ENCODE results near the gene TBC1D8.

The TBC1D8 gene

DNA sequence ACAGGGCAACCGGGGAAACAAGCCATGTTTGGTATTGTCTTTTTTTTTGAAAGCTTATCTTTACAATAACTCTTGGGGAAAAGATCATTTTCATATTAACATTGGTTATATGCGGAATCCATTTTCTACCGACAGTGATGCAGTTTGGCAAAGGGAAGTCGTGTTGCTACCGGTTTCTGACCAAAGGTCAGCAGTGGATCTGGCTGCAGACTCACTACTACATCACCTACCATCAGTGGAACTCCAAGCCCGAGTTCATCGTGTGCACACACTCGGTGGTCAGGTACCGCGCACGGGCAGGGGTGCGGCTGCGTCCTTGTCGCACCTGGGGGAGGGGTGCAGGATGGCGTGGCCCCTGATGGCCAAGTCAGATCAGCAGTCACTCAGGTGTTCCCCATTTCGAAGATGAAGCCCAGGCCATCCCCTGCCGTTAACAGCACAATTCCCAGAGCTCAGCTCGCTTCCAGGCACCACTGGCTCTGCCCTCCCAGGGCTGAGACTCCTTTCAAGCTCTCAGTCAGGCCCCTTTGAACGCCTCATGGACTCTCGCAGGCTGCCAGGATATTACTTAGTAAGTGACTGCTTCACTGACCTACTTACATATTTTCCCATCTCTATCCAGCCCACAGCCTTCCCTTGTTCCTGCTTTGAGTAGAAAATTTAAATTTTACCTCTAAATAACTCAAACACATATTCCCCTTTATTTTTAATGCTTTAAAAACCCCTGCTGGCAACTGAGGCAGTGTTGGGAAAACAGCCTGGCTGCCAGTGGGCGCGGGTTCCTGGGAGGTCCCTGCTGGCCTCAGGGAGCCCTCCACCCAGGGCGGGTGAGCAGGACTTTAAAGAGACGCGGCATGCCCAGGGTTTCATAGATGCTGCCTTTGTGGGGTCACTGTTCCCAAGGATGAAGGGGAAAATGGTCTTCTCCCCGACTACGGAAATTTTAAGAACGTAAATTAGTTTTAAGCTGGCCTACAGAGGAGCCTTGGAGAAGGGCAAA lies 182.7 kb downstream of the TBC1D8 start:
- in situ Hi-C loops (cut with HindIII; ENCODE audit: low sequenced_read_pairs): no loop called here
- DNase-seq (ENCODE audit: low read depth, low spot score): no peak
- no peak for TF ChIP-seq CTCF (IDR thresholded peaks at IDR 0.05; ENCODE audit: low read depth, low read length)

GRCh38 chr2:100967716-100968115 lies 183.5 kb downstream of the TBC1D8 start:
- TF ChIP-seq CTCF (IDR thresholded peaks at IDR 0.05; ENCODE audit: low read depth, low read length): no peak
- DNase-seq (ENCODE audit: low read depth, low spot score): no peak
- in situ Hi-C loops (cut with HindIII; ENCODE audit: low sequenced_read_pairs): no loop called here
- H3K4me3 ChIP-seq (ENCODE audit: low read depth, low read length): no peak overlapping the region

More for the DNA sequence above, 182.7 kb downstream of the TBC1D8 start:
- H3K4me3 ChIP-seq (ENCODE audit: low read depth, low read length): no peak overlapping the region

DNA sequence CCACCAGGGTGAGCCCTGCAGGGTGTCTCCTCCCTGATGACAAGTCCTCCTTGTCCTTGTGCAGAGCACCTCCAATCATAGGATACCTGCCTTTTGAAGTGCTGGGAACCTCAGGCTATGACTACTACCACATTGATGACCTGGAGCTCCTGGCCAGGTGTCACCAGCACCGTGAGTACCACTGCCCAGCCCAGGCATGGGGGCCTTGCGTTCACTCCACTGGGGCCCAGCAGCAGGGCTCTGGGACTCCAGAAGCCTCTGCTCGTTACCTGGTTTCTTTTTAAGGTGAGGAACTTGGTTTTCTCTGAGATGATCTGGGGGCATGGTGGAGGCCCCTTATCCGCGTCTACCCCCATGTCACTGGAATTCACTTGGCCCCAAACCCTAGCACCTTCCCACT lies 185.6 kb downstream of the TBC1D8 start:
- in situ Hi-C loops (cut with HindIII; ENCODE audit: low sequenced_read_pairs): no loop called here
- TF ChIP-seq CTCF (IDR thresholded peaks at IDR 0.05; ENCODE audit: low read depth, low read length): no peak
- DNase-seq (ENCODE audit: low read depth, low spot score): no peak
- H3K4me3 ChIP-seq (ENCODE audit: low read depth, low read length): no peak overlapping the region

- in situ Hi-C loops (cut with HindIII; ENCODE audit: low sequenced_read_pairs): no loop called here
- no peak for TF ChIP-seq CTCF (IDR thresholded peaks at IDR 0.05; ENCODE audit: low read depth, low read length)
- H3K4me3 ChIP-seq (ENCODE audit: low read depth, low read length): no peak overlapping the region
- no peak for DNase-seq (ENCODE audit: low read depth, low spot score)
Observed at GRCh38 chr2:100964681-100965169, 186.5 kb downstream of the TBC1D8 start.

- no peak for DNase-seq (ENCODE audit: low read depth, low spot score)
- in situ Hi-C loops (cut with HindIII; ENCODE audit: low sequenced_read_pairs): no loop called here
- no peak for TF ChIP-seq CTCF (IDR thresholded peaks at IDR 0.05; ENCODE audit: low read depth, low read length)
- no peak overlapping the region for H3K4me3 ChIP-seq (ENCODE audit: low read depth, low read length)
Observed at GRCh38 chr2:100964222-100964621, 187.0 kb downstream of the TBC1D8 start.

- DNase-seq (ENCODE audit: low read depth, low spot score): no peak
- H3K4me3 ChIP-seq (ENCODE audit: low read depth, low read length): no peak overlapping the region
- in situ Hi-C loops (cut with HindIII; ENCODE audit: low sequenced_read_pairs): no loop called here
- no peak for TF ChIP-seq CTCF (IDR thresholded peaks at IDR 0.05; ENCODE audit: low read depth, low read length)
Observed at GRCh38 chr2:100963026-100963375, 188.2 kb downstream of the TBC1D8 start.

All from astrocyte of the spinal cord (primary cell).